Neural cell (in vitro differentiated cells): Measurements from ENCODE around the gene RAPGEF2. TPM values are rescaled to one million over a fixed set of nuclear protein-coding genes. Genes with fewer than 3 reads are reported as not detected.
"Not testable (repeated sequence)": the region's sequence is repeated elsewhere in the genome, so short reads cannot be mapped to it uniquely, and the experiment has no call there.

Experiments used
- H2AFZ ChIP-seq: fragments of 200-600, 300-800 bp; sonication (generic), shearing (Covaris generic); 2 replicates; pipeline ENCODE4 v1.6.0; 2014; ENCODE audit warnings: low read depth, mild to moderate bottlenecking, antibody characterized with exemption, low read length, moderate library complexity
- H3F3A ChIP-seq: fragments of 200-600 bp; shearing (Covaris generic); 2 replicates; pipeline ENCODE4 v1.6.1; 2016; ENCODE audit warnings: mild to moderate bottlenecking, moderate library complexity, mixed read lengths, antibody characterized with exemption, low read length; ENCODE audit not compliant: insufficient read depth, poor library complexity, severe bottlenecking
- H3K27ac ChIP-seq: fragments of 200-600, 300-800 bp; sonication (generic), shearing (Covaris generic); 2 replicates; pipeline ENCODE4 v1.5.1; 2014; ENCODE audit warnings: mild to moderate bottlenecking, low read length, moderate library complexity
- H3K27me3 ChIP-seq: fragments of 300-800, 200-600 bp; sonication (generic), shearing (Covaris generic); 2 replicates; pipeline ENCODE4 v1.6.0; 2014; ENCODE audit warnings: mild to moderate bottlenecking, low read depth, low read length, moderate library complexity; ENCODE audit not compliant: insufficient read depth
- H3K36me3 ChIP-seq: fragments of 300-800, 200-600 bp; sonication (generic), shearing (Covaris generic); 2 replicates; pipeline ENCODE4 v1.5.1; 2014; ENCODE audit warnings: mild to moderate bottlenecking, antibody characterized with exemption, low read length, moderate library complexity; ENCODE audit not compliant: insufficient read depth
- H3K4me2 ChIP-seq: fragments of 300-800, 200-600 bp; sonication (generic), shearing (Covaris generic); 2 replicates; pipeline ENCODE4 v1.6.0; 2014; ENCODE audit warnings: mild to moderate bottlenecking, low read length
- H3K4me3 ChIP-seq: fragments of 300-800, 200-600 bp; sonication (generic), shearing (Covaris generic); 2 replicates; pipeline ENCODE4 v1.5.1; 2014; ENCODE audit warnings: mild to moderate bottlenecking, low read length, moderate library complexity
- H3K79me2 ChIP-seq: fragments of 200-600 bp; shearing (Covaris generic); replicated peaks from 2 replicates; pipeline ENCODE4 v1.6.0; 2014; ENCODE audit warnings: mild to moderate bottlenecking, low read length, moderate library complexity; ENCODE audit not compliant: insufficient read depth
- H3K9ac ChIP-seq: fragments of 300-800, 200-600 bp; sonication (generic), shearing (Covaris generic); 2 replicates; pipeline ENCODE4 v1.6.1; 2016; ENCODE audit warnings: mild to moderate bottlenecking, low read length, mixed read lengths
- H3K9me2 ChIP-seq: fragments of 200-600 bp; shearing (Covaris generic); 2 replicates; pipeline ENCODE4 v1.6.1; 2016; ENCODE audit warnings: mild to moderate bottlenecking, low read length, mixed read lengths; ENCODE audit not compliant: insufficient read depth
- H3K9me3 ChIP-seq: fragments of 200-600, 300-800 bp; sonication (generic), shearing (Covaris generic); 2 replicates; pipeline ENCODE4 v1.6.1; 2016; ENCODE audit warnings: mild to moderate bottlenecking, mixed run types, low read length, moderate library complexity, mixed read lengths
- H4K20me1 ChIP-seq: fragments of 200-600 bp; shearing (Covaris generic); 2 replicates; pipeline ENCODE4 v1.6.1; 2016; ENCODE audit warnings: mild to moderate bottlenecking, mixed run types; ENCODE audit not compliant: insufficient read depth
- EP300 ChIP-seq: fragments of 450-650 bp; conservative IDR thresholded peaks from 2 replicates; pipeline ENCODE4 v1.6.1; 2014; ENCODE audit warnings: antibody characterized with exemption, mild to moderate bottlenecking, moderate library complexity; ENCODE audit not compliant: poor library complexity, severe bottlenecking
- EZH2 ChIP-seq: fragments of 200-600, 300-800 bp; shearing (Covaris generic), sonication (generic); IDR thresholded peaks from 2 replicates; pipeline ENCODE4 v1.6.1; 2014; ENCODE audit warnings: antibody characterized with exemption, low read length, borderline replicate concordance, mild to moderate bottlenecking; ENCODE audit not compliant: insufficient read depth, poor library complexity, severe bottlenecking
- MXI1 ChIP-seq: fragments of 450-650 bp; conservative IDR thresholded peaks from 2 replicates; pipeline ENCODE4 v1.6.1; 2014; ENCODE audit warnings: antibody characterized with exemption, mild to moderate bottlenecking; ENCODE audit not compliant: poor library complexity, severe bottlenecking
- POLR2AphosphoS5 ChIP-seq: IDR thresholded peaks from 2 replicates; pipeline ENCODE4 v1.6.1; 2012
- RAD21 ChIP-seq: fragments of 450-650 bp; conservative IDR thresholded peaks from 2 replicates; pipeline ENCODE4 v1.6.1; 2014; ENCODE audit warnings: antibody characterized with exemption, mild to moderate bottlenecking, moderate library complexity
- SMC3 ChIP-seq: fragments of 450-650 bp; conservative IDR thresholded peaks from 2 replicates; pipeline ENCODE4 v1.6.1; 2014; ENCODE audit warnings: antibody characterized with exemption, mild to moderate bottlenecking, moderate library complexity; ENCODE audit not compliant: poor library complexity
- TAF1 ChIP-seq: IDR thresholded peaks from 2 replicates; pipeline ENCODE4 v1.6.1; 2012; ENCODE audit warnings: low read depth
- polyA plus RNA-seq: library from polyadenylated mRNA; depleted of rRNA; stranded (reverse); fragments of >200 nt; gene quantifications from 2 replicates; pipeline ENCODE4 v1.2.3, GENCODE V29; 2014
- TF ChIP-seq, protein P1 (sequence below): IDR thresholded peaks from 2 replicates; pipeline ENCODE4 v1.6.1; 2012; ENCODE audit warnings: borderline replicate concordance
- TF ChIP-seq, protein P2 (sequence below): fragments of 450-650 bp; IDR thresholded peaks from 2 replicates; pipeline ENCODE4 v1.5.1; 2014; ENCODE audit warnings: antibody characterized with exemption, mild to moderate bottlenecking, moderate library complexity; ENCODE audit not compliant: poor library complexity, severe bottlenecking

RAPGEF2 gene
- polyA plus RNA-seq, 1 donor from 2014 or later: 134 TPM

DNA sequence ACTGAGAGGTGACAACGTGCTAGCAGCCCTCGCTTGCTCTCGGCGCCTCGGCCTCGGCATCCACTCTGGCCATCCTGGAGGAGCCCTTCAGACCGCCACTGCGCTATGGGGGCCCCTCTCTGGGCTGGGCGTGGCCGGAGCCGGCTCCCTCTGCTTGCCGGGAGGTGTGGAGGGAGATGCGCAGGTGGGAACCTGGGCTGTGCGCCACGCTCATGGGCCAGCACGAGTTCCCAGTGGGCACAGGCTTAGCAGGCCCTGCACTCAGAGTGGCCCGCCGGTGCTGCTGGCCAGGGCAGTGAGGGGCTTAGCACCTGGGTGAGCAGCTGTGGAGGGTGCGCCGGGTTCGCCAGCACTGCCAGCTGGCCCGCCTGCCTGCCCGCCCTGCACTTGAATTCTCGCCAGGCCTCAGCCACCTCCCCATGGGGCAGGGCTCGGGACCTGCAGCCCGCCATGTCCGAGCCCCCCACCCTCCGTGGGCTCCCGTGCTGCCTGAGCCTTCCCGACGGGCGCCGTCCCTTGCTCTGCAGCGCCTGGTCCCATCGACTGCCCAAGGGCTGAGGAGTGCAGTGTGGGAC is 148.0 kb downstream of the RAPGEF2 start:
- TF ChIP-seq, protein P1, sequence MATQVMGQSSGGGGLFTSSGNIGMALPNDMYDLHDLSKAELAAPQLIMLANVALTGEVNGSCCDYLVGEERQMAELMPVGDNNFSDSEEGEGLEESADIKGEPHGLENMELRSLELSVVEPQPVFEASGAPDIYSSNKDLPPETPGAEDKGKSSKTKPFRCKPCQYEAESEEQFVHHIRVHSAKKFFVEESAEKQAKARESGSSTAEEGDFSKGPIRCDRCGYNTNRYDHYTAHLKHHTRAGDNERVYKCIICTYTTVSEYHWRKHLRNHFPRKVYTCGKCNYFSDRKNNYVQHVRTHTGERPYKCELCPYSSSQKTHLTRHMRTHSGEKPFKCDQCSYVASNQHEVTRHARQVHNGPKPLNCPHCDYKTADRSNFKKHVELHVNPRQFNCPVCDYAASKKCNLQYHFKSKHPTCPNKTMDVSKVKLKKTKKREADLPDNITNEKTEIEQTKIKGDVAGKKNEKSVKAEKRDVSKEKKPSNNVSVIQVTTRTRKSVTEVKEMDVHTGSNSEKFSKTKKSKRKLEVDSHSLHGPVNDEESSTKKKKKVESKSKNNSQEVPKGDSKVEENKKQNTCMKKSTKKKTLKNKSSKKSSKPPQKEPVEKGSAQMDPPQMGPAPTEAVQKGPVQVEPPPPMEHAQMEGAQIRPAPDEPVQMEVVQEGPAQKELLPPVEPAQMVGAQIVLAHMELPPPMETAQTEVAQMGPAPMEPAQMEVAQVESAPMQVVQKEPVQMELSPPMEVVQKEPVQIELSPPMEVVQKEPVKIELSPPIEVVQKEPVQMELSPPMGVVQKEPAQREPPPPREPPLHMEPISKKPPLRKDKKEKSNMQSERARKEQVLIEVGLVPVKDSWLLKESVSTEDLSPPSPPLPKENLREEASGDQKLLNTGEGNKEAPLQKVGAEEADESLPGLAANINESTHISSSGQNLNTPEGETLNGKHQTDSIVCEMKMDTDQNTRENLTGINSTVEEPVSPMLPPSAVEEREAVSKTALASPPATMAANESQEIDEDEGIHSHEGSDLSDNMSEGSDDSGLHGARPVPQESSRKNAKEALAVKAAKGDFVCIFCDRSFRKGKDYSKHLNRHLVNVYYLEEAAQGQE: no peak
- TF ChIP-seq POLR2AphosphoS5 (no peak), MXI1 (no peak), TAF1 (no peak)
- H3K4me3 ChIP-seq: no peak overlapping the region
- no peaks in the 10 kb centered on the region for H3K9me3 ChIP-seq
- H3K27ac ChIP-seq: no peak overlapping the region
- peaks cover 5% of the 10 kb centered on the region for H3K36me3 ChIP-seq
- H4K20me1 ChIP-seq: no peaks in the 10 kb centered on the region
- no peak overlapping the region for H3K9ac ChIP-seq
- no peak overlapping the region for H3K4me2 ChIP-seq
- peaks cover 14% of the 10 kb centered on the region for H3K79me2 ChIP-seq
- peaks cover 8% of the 10 kb centered on the region for H3F3A ChIP-seq
- H3K9me2 ChIP-seq: no peaks in the 10 kb centered on the region
- H3K27me3 ChIP-seq: no peaks in the 10 kb centered on the region
- H2AFZ ChIP-seq: no peak overlapping the region

DNA sequence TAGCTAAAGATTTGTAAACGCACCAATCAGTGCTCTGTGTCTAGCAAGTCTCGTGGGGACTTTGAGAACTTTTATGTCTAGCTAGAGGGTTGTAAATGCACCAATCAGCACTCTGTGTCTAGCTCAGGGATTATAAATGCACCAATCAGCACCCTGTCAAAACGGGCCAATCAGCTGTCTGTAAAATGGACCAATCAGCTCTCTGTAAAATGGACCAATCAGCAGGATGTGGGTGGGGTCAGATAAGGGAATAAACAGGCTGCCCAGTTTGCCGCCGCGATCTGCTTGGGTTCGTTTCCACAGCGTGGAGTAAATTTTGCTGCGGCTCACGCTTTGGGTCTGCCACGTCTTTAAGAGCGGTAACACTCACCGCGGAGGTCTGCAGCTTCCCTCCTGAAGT is 148.7 kb downstream of the RAPGEF2 start:
- not testable (repeated sequence) for H3K36me3 ChIP-seq, H3K4me2 ChIP-seq, H3K9ac ChIP-seq, H4K20me1 ChIP-seq, H2AFZ ChIP-seq, H3F3A ChIP-seq, H3K27me3 ChIP-seq, H3K9me2 ChIP-seq, H3K27ac ChIP-seq, H3K9me3 ChIP-seq, H3K4me3 ChIP-seq
- peaks cover 14% of the 10 kb centered on the region for H3K79me2 ChIP-seq

DNA sequence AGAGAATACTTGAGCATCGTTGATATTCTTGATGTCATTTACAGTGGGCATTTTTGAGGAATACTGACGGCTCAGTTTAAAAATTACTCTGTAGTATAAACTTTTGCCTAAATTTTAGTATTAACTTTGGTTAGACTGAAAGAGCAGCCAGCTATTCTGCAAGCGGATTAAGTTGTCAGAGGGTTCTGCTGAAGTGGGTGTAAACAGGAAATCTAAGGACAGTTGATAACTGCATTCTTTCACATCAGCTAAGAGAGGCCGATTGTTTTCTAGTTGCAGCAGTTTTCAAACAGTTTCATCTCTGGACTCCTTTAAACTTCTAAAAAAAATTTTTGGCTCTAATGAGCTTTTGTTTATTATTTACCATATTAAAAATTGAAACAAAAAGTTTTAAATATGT is 149.6 kb downstream of the RAPGEF2 start:
- Histone ChIP-seq H3K36me3 (peaks cover 5% of the 10 kb centered on the region), H3K4me3 (no peak overlapping the region), H3F3A (peaks cover 8% of the 10 kb centered on the region), H4K20me1 (no peaks in the 10 kb centered on the region), H3K9me3 (no peaks in the 10 kb centered on the region), H3K79me2 (peaks cover 8% of the 10 kb centered on the region), H3K4me2 (no peak overlapping the region), H3K27me3 (no peaks in the 10 kb centered on the region), H3K9me2 (no peaks in the 10 kb centered on the region), H3K27ac (no peak overlapping the region), H3K9ac (no peak overlapping the region), H2AFZ (no peak overlapping the region)
- TF ChIP-seq SMC3 (no peak), RAD21 (no peak), MXI1 (no peak), EZH2 (no peak), EP300 (no peak), TAF1 (no peak), POLR2AphosphoS5 (no peak)
- TF ChIP-seq, protein P2, sequence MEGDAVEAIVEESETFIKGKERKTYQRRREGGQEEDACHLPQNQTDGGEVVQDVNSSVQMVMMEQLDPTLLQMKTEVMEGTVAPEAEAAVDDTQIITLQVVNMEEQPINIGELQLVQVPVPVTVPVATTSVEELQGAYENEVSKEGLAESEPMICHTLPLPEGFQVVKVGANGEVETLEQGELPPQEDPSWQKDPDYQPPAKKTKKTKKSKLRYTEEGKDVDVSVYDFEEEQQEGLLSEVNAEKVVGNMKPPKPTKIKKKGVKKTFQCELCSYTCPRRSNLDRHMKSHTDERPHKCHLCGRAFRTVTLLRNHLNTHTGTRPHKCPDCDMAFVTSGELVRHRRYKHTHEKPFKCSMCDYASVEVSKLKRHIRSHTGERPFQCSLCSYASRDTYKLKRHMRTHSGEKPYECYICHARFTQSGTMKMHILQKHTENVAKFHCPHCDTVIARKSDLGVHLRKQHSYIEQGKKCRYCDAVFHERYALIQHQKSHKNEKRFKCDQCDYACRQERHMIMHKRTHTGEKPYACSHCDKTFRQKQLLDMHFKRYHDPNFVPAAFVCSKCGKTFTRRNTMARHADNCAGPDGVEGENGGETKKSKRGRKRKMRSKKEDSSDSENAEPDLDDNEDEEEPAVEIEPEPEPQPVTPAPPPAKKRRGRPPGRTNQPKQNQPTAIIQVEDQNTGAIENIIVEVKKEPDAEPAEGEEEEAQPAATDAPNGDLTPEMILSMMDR: no peak
- TF ChIP-seq, protein P1: no peak
